Measurements from ENCODE around the gene ITK.

DNA sequence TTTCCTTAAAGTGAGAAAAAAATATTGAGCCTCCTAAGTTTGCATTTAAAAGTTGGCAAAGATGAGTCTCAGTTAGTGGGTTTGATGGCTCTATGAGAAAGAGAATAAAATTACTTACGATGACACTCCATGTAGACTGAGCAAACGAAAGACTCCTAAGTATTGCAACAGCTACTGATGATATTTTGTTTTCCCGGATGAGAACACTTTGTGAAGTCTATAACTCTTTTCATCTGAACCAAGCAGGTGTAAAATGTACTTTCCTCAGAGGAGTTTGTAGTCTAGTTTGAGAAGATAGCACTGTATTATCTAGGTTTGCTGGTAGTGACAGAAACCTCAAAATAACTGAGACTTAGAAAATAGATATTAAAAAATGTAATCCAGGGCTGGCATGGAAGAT lies 1.7 kb upstream of the ITK start:
- TF ChIP-seq POLR2A (IDR thresholded peaks at IDR 0.05) = no peak
- no peak for TF ChIP-seq CTCF (IDR thresholded peaks at IDR 0.05)
